Vagina (tissue), 2 donors: Measurements from ENCODE around the gene PRDM16.

Experiments used
- POLR2AphosphoS5 ChIP-seq, 2 donors: sonication (generic); formaldehyde crosslinking; IDR thresholded peaks; one replicate each; pipeline ENCODE4 v1.9.0; 2017; ENCODE audit warnings: antibody characterized with exemption in 2 of 2, mild to moderate bottlenecking in 2 of 2, low read depth in 1 of 2; ENCODE audit not compliant: insufficient read depth in 1 of 2
- TF ChIP-seq, protein P1 (sequence below), 3 experiments: fragments of 450-650 bp in 2 of 3; fragments of 200-600 bp in 1 of 3; sonication (generic) in 1 of 3; IDR thresholded peaks; one replicate each; pipeline ENCODE4 v1.5.1; 2017 to 2019; ENCODE audit warnings: antibody characterized with exemption in 3 of 3, mild to moderate bottlenecking in 2 of 3, moderate library complexity in 2 of 3

- TF ChIP-seq, protein P1, sequence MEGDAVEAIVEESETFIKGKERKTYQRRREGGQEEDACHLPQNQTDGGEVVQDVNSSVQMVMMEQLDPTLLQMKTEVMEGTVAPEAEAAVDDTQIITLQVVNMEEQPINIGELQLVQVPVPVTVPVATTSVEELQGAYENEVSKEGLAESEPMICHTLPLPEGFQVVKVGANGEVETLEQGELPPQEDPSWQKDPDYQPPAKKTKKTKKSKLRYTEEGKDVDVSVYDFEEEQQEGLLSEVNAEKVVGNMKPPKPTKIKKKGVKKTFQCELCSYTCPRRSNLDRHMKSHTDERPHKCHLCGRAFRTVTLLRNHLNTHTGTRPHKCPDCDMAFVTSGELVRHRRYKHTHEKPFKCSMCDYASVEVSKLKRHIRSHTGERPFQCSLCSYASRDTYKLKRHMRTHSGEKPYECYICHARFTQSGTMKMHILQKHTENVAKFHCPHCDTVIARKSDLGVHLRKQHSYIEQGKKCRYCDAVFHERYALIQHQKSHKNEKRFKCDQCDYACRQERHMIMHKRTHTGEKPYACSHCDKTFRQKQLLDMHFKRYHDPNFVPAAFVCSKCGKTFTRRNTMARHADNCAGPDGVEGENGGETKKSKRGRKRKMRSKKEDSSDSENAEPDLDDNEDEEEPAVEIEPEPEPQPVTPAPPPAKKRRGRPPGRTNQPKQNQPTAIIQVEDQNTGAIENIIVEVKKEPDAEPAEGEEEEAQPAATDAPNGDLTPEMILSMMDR (IDR thresholded peaks at IDR 0.05): no peak
- TF ChIP-seq POLR2AphosphoS5 (IDR thresholded peaks at IDR 0.05; ENCODE audit: insufficient read depth in 1 of 2, low read depth in 1 of 2): no peak
Observed at GRCh38 chr1:3086272-3086974, 17.4 kb downstream of the PRDM16 start.
